Trophoblast cell (in vitro differentiated cells and primary cell): ENCODE measurements around the gene HHAT.

Experiments used
- DNase-seq, 2 donors: peaks; one replicate each; pipeline ENCODE4 v3.0.0-alpha.2; 2016
- H2AFZ ChIP-seq: 2 replicates; pipeline ENCODE4 v1.6.1; 2013; ENCODE audit warnings: low read length, moderate library complexity, mild to moderate bottlenecking; ENCODE audit not compliant: insufficient read depth, poor library complexity
- H2AK5ac ChIP-seq: 2 replicates; pipeline ENCODE4 v1.6.1; 2013; ENCODE audit warnings: mild to moderate bottlenecking, low read length
- H2BK120ac ChIP-seq: 2 replicates; pipeline ENCODE4 v1.6.1; 2013; ENCODE audit warnings: low read length, mild to moderate bottlenecking, moderate library complexity; ENCODE audit not compliant: insufficient read depth, poor library complexity
- H2BK12ac ChIP-seq: 2 replicates; pipeline ENCODE4 v1.6.1; 2013; ENCODE audit warnings: mild to moderate bottlenecking, low read length, moderate library complexity
- H2BK5ac ChIP-seq: 2 replicates; pipeline ENCODE4 v1.6.1; 2013; ENCODE audit warnings: low read length, low read depth, moderate library complexity, mild to moderate bottlenecking; ENCODE audit not compliant: poor library complexity
- H3K14ac ChIP-seq: 2 replicates; pipeline ENCODE4 v1.6.1; 2013; ENCODE audit warnings: mild to moderate bottlenecking, low read length
- H3K18ac ChIP-seq: 2 replicates; pipeline ENCODE4 v1.6.1; 2013; ENCODE audit warnings: mild to moderate bottlenecking, low read length
- H3K23ac ChIP-seq: 2 replicates; pipeline ENCODE4 v1.6.1; 2013; ENCODE audit warnings: low read length
- H3K27ac ChIP-seq: 2 replicates; pipeline ENCODE4 v1.5.1; 2013; ENCODE audit warnings: low read depth, mild to moderate bottlenecking, inconsistent platforms, low read length, moderate library complexity
- H3K27me3 ChIP-seq: 2 replicates; pipeline ENCODE4 v1.6.1; 2013; ENCODE audit warnings: inconsistent platforms, mild to moderate bottlenecking, low read length, moderate library complexity; ENCODE audit not compliant: insufficient read depth
- H3K36me3 ChIP-seq, 2 experiments: 1 replicate in 1 of 2; 2 replicates in 1 of 2; pipeline ENCODE4 v1.6.1; 2013; ENCODE audit warnings: low read length in 2 of 2, mild to moderate bottlenecking in 2 of 2, moderate library complexity in 1 of 2; ENCODE audit not compliant: insufficient read depth in 2 of 2, control insufficient read depth in 1 of 2
- H3K4ac ChIP-seq: 2 replicates; pipeline ENCODE4 v1.6.1; 2013; ENCODE audit warnings: low read depth, mild to moderate bottlenecking, low read length, moderate library complexity
- H3K4me1 ChIP-seq, 2 experiments: 1 replicate in 1 of 2; 2 replicates in 1 of 2; pipeline ENCODE4 v1.6.1; 2013; ENCODE audit warnings: low read length in 2 of 2, mild to moderate bottlenecking in 2 of 2, moderate library complexity in 1 of 2; ENCODE audit not compliant: insufficient read depth in 2 of 2, control insufficient read depth in 1 of 2
- H3K4me2 ChIP-seq: 2 replicates; pipeline ENCODE4 v1.6.1; 2013; ENCODE audit warnings: inconsistent platforms, mild to moderate bottlenecking, low read length, moderate library complexity
- H3K4me3 ChIP-seq: 2 replicates; pipeline ENCODE4 v1.5.1; 2013; ENCODE audit warnings: mild to moderate bottlenecking, low read depth, low read length, inconsistent platforms
- H3K79me1 ChIP-seq: one replicate; pipeline ENCODE4 v1.6.1; 2013; ENCODE audit warnings: low read length
- H3K79me2 ChIP-seq: 2 replicates; pipeline ENCODE4 v1.6.1; 2013; ENCODE audit warnings: low read length, mild to moderate bottlenecking; ENCODE audit not compliant: control insufficient read depth, insufficient read depth, poor library complexity
- H3K9ac ChIP-seq: 2 replicates; pipeline ENCODE4 v1.6.1; 2013; ENCODE audit warnings: mild to moderate bottlenecking, low read length
- H3K9me3 ChIP-seq: 2 replicates; pipeline ENCODE4 v1.6.1; 2013; ENCODE audit warnings: low read depth, mild to moderate bottlenecking, control low read depth, inconsistent platforms, low read length; ENCODE audit not compliant: insufficient read depth
- H4K12ac ChIP-seq: 2 replicates; pipeline ENCODE4 v1.6.1; 2013; ENCODE audit warnings: low read depth, mild to moderate bottlenecking, low read length, moderate library complexity
- H4K8ac ChIP-seq: 2 replicates; pipeline ENCODE4 v1.6.1; 2013; ENCODE audit warnings: low read depth, mild to moderate bottlenecking, low read length, moderate library complexity
- H4K91ac ChIP-seq: one replicate; pipeline ENCODE4 v1.6.1; 2013; ENCODE audit warnings: low read depth, mild to moderate bottlenecking, low read length, moderate library complexity
- WGBS: extraction: QIAGEN DNeasy Blood & Tissue Kit; methylation state at CpG from one replicate; pipeline ENCODE4 v1.1.7; 2013; ENCODE audit warnings: missing lambda C conversion rate; ENCODE audit not compliant: insufficient read length, insufficient coverage; ENCODE audit errors: extremely low coverage; 5-methylcytosine and 5-hydroxymethylcytosine counted together

Gene HHAT

DNA sequence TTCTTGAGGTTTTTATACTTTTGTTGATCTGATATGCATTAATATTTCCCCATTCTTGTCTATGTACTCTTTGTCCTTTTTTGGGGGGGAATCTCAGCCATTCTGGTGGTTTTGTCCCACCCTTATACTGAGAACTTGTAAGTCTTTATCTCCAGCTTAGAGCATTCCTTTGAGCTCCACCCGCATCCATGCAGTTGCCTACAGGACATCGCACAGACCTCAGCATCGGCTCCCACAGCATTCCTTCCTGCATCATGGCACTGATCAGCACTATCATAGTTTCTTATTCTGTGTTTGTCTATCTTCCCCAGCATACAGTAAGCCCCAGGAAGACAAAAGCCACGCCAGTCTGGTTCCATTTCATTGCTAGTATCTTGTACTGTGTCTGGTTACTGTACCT lies 33.0 kb downstream of the HHAT start:
- Histone ChIP-seq H3K4me1 (peaks cover 8 to 9% of the 10 kb centered on the region in 2 experiments), H2AK5ac (no peak overlapping the region), H3K79me2 (no peaks in the 10 kb centered on the region), H3K27ac (no peak overlapping the region), H3K9ac (no peak overlapping the region), H3K9me3 (no peaks in the 10 kb centered on the region), H3K4me3 (no peak overlapping the region), H2BK120ac (no peak overlapping the region), H3K14ac (no peak overlapping the region), H3K4ac (no peak overlapping the region), H4K91ac (no peak overlapping the region), H2BK12ac (no peak overlapping the region), H4K8ac (no peak overlapping the region), H3K36me3 (no peaks in the 10 kb centered on the region), H3K18ac (no peak overlapping the region), H2AFZ (no peak overlapping the region), H3K27me3 (no peaks in the 10 kb centered on the region), H3K4me2 (no peak overlapping the region), H4K12ac (no peak overlapping the region), H2BK5ac (no peak overlapping the region), H3K79me1 (no peaks in the 10 kb centered on the region), H3K23ac (no peak overlapping the region)
- WGBS, result no CpG with 5 or more reads among the region's 4 CpGs
- peak; percentile 82 to 85 for DNase-seq

DNA sequence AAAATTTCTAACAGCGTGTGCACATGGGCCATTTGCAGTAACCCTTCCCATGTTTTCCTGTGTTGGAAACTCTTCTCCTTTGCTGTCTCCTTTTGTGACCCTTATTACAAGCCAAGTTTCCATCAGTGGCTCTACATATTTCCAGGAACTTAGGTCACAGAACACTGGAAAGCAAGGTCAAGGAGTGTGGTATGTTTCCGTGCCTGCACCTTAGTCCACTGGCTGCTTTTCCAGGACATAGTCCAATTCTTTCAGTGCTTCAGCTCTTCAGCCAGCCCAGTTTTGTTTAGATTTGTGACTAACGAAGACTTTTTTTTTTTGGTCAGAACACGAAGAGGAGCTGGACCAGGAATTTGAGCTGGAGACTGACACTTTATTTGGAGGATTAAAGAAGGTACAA lies 33.8 kb downstream of the HHAT start:
- no peak overlapping the region for H2AK5ac ChIP-seq
- no peaks in the 10 kb centered on the region for H3K9me3 ChIP-seq
- H3K4me1 ChIP-seq, result peaks cover 12 to 16% of the 10 kb centered on the region in 2 experiments
- no peak overlapping the region for H3K4me3 ChIP-seq
- no peak overlapping the region for H3K4me2 ChIP-seq
- WGBS, result no CpG with 5 or more reads among the region's 4 CpGs
- no peak overlapping the region for H4K12ac ChIP-seq
- H3K4ac ChIP-seq, result no peak overlapping the region
- no peak overlapping the region for H2AFZ ChIP-seq
- H3K9ac ChIP-seq, result no peak overlapping the region
- H4K91ac ChIP-seq, result no peak overlapping the region
- DNase-seq, result no peak
- H2BK120ac ChIP-seq, result no peak overlapping the region
- H3K18ac ChIP-seq, result no peak overlapping the region
- H4K8ac ChIP-seq, result no peak overlapping the region
- no peaks in the 10 kb centered on the region for H3K79me2 ChIP-seq
- no peak overlapping the region for H3K14ac ChIP-seq
- H2BK5ac ChIP-seq, result no peak overlapping the region
- no peaks in the 10 kb centered on the region for H3K27me3 ChIP-seq
- no peak overlapping the region for H3K23ac ChIP-seq
- no peak overlapping the region for H3K27ac ChIP-seq
- H3K79me1 ChIP-seq, result peaks cover 3% of the 10 kb centered on the region
- H3K36me3 ChIP-seq, result no peaks in the 10 kb centered on the region
- H2BK12ac ChIP-seq, result no peak overlapping the region

DNA sequence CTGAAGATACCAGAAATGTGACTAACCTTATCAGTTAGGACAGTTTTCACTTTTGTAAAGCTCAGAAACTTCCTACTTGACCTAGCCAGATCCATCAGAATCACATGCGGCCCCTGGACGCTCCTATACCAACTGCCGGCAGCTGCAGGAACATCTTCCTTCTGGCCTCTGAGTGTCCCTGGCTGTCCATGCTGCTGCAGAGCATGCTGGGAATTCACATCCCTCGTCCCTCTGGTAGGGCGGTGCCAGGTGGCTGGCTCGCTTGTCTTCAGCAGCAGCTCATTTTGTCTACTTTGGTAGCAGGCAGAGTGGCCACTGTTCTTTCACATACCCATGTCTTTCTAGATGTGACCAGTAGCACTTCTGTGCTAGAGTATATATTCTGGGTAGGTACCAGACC lies 34.4 kb downstream of the HHAT start:
- DNase-seq, result no peak
- H3K9ac ChIP-seq, result no peak overlapping the region
- H3K79me1 ChIP-seq, result peaks cover 3% of the 10 kb centered on the region
- H2AFZ ChIP-seq, result no peak overlapping the region
- peaks cover 12 to 17% of the 10 kb centered on the region in 2 experiments for H3K4me1 ChIP-seq
- H4K12ac ChIP-seq, result no peak overlapping the region
- H3K4ac ChIP-seq, result no peak overlapping the region
- H3K4me2 ChIP-seq, result no peak overlapping the region
- no peak overlapping the region for H4K91ac ChIP-seq
- H2BK120ac ChIP-seq, result no peak overlapping the region
- H3K14ac ChIP-seq, result no peak overlapping the region
- no peak overlapping the region for H4K8ac ChIP-seq
- no peak overlapping the region for H3K4me3 ChIP-seq
- no peak overlapping the region for H3K18ac ChIP-seq
- H3K23ac ChIP-seq, result no peak overlapping the region
- no peaks in the 10 kb centered on the region for H3K79me2 ChIP-seq
- H3K27me3 ChIP-seq, result no peaks in the 10 kb centered on the region
- no peaks in the 10 kb centered on the region for H3K36me3 ChIP-seq
- H2AK5ac ChIP-seq, result no peak overlapping the region
- WGBS, result no CpG with 5 or more reads among the region's 6 CpGs
- no peak overlapping the region for H2BK5ac ChIP-seq
- no peak overlapping the region for H3K27ac ChIP-seq
- H3K9me3 ChIP-seq, result no peaks in the 10 kb centered on the region
- H2BK12ac ChIP-seq, result no peak overlapping the region

DNA sequence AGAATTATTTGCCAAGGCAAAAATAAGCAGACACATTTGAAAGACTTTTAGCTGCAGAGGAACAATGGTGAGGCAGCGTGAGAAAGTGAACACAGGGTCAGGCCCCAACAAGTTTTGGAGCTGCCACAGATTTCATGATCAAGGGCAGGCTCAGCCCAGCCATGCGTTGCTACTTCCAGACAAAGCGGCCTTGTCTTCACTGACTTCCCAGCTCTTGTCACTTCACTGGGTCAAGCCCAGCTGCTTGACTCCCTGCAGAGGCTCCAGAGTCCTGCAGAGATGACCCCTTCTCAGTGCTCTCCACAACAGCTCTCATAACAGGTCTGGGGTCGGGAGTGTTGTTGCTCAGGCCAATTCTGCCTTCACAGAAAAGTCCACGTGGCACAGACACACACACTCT lies 35.8 kb downstream of the HHAT start:
- H3K27me3 ChIP-seq, result no peaks in the 10 kb centered on the region

More for the DNA sequence above, 35.8 kb downstream of the HHAT start:
- Histone ChIP-seq H3K4me2 (no peak overlapping the region), H3K4me3 (no peak overlapping the region), H2BK5ac (no peak overlapping the region), H3K79me2 (no peaks in the 10 kb centered on the region), H2BK120ac (no peak overlapping the region), H3K23ac (no peak overlapping the region), H4K12ac (no peak overlapping the region), H3K9ac (no peak overlapping the region), H3K4ac (no peak overlapping the region), H3K79me1 (peaks cover 3% of the 10 kb centered on the region), H3K36me3 (no peaks in the 10 kb centered on the region), H3K9me3 (no peaks in the 10 kb centered on the region), H2AK5ac (no peak overlapping the region), H3K4me1 (peaks cover 12 to 17% of the 10 kb centered on the region in 2 experiments), H2AFZ (no peak overlapping the region), H3K14ac (no peak overlapping the region), H2BK12ac (no peak overlapping the region), H3K18ac (no peak overlapping the region), H3K27ac (no peak overlapping the region), H4K91ac (no peak overlapping the region), H4K8ac (no peak overlapping the region)
- DNase-seq, result no peak
- no CpG with 5 or more reads among the region's 5 CpGs for WGBS
